K562 (cell line): Measurements from ENCODE around the gene SLC33A1. TPM values are rescaled to one million over a fixed set of nuclear protein-coding genes. Genes with fewer than 3 reads are reported as not detected.

Source experiments
- ADNP ChIP-seq: fragments of 200-800 bp; sonication (Bioruptor generic); IDR thresholded peaks from 2 replicates; pipeline ENCODE4 v1.6.1; 2016; ENCODE audit warnings: missing genetic modification characterization, missing compliant biosample characterization
- ATF3 ChIP-seq, 2 experiments: fragments of 450-650 bp in 1 of 2; sonication (generic) in 1 of 2; formaldehyde crosslinking in 1 of 2; IDR thresholded peaks in 1 of 2; conservative IDR thresholded peaks in 1 of 2; 2 replicates each; pipeline versions ENCODE4 v1.6.1 to v1.8.1; 2016 to 2023; ENCODE audit warnings: mild to moderate bottlenecking in 2 of 2, moderate library complexity in 2 of 2, inconsistent platforms in 1 of 2, missing genetic modification reagents in 1 of 2
- ATF6 ChIP-seq: sonication (generic); formaldehyde crosslinking; IDR thresholded peaks from 2 replicates; pipeline ENCODE4 v1.4.0; 2020; ENCODE audit warnings: mild to moderate bottlenecking, missing genetic modification reagents
- CAMTA2 ChIP-seq: fragments of 250-450 bp; sonication (Bioruptor Pico); conservative IDR thresholded peaks from 2 replicates; pipeline ENCODE4 v1.5.1; 2022
- CBFA2T3 ChIP-seq: fragments of 450-650 bp; IDR thresholded peaks from 2 replicates; pipeline ENCODE4 v1.6.1; 2017
- CHD1 ChIP-seq: fragments of 200-600 bp; sonication (generic); IDR thresholded peaks from one replicate; pipeline ENCODE4 v1.6.1; 2012; ENCODE audit warnings: mild to moderate bottlenecking, moderate library complexity, low read length, inconsistent platforms
- E2F1 ChIP-seq: sonication (generic); formaldehyde crosslinking; IDR thresholded peaks from 2 replicates; pipeline ENCODE4 v1.8.1; 2023; ENCODE audit warnings: mild to moderate bottlenecking, missing genetic modification reagents, moderate library complexity
- ESRRB ChIP-seq: fragments of 250-450 bp; sonication (Bioruptor Pico); IDR thresholded peaks from 2 replicates; pipeline ENCODE4 v1.5.0; 2020; ENCODE audit warnings: mild to moderate bottlenecking, moderate library complexity, borderline replicate concordance
- FOXP4 ChIP-seq: sonication (generic); formaldehyde crosslinking; IDR thresholded peaks from 2 replicates; pipeline ENCODE4 v1.8.0; 2022; ENCODE audit warnings: mild to moderate bottlenecking, missing genetic modification reagents, borderline replicate concordance
- HIVEP1 ChIP-seq: fragments of 250-450 bp; sonication (Bioruptor Pico); IDR thresholded peaks from 2 replicates; pipeline ENCODE4 v1.4.0; 2020; ENCODE audit warnings: mild to moderate bottlenecking
- IFI16 ChIP-seq: fragments of 250-450 bp; sonication (Bioruptor Pico); IDR thresholded peaks from 2 replicates; pipeline ENCODE4 v2.1.2; 2022; ENCODE audit warnings: mild to moderate bottlenecking, inconsistent platforms
- KDM5B ChIP-seq: fragments of 200-600 bp; sonication (generic); IDR thresholded peaks from 2 replicates; pipeline ENCODE4 v1.6.1; 2012; ENCODE audit warnings: low read depth, mild to moderate bottlenecking, moderate library complexity, low read length, control low read depth, inconsistent platforms; ENCODE audit not compliant: insufficient replicate concordance
- MEIS2 ChIP-seq: fragments of 450-650 bp; IDR thresholded peaks from 2 replicates; pipeline ENCODE4 v1.6.1; 2014; ENCODE audit warnings: mild to moderate bottlenecking; ENCODE audit not compliant: partially characterized antibody
- PCBP2 ChIP-seq: fragments of 200-400 bp; formaldehyde crosslinking; IDR thresholded peaks from 2 replicates; pipeline ENCODE4 v1.6.1; 2018; ENCODE audit warnings: low read length, low read depth, mild to moderate bottlenecking, moderate library complexity; ENCODE audit not compliant: poor library complexity, severe bottlenecking
- PHTF2 ChIP-seq: fragments of 250-450 bp; sonication (Bioruptor Pico); IDR thresholded peaks from 2 replicates; pipeline ENCODE4 v1.5.0; 2021; ENCODE audit warnings: mild to moderate bottlenecking
- PTRF ChIP-seq: fragments of 450-650 bp; IDR thresholded peaks from 2 replicates; pipeline ENCODE4 v1.6.1; 2016; ENCODE audit warnings: mild to moderate bottlenecking, missing genetic modification characterization, missing compliant biosample characterization
- RBM34 ChIP-seq: fragments of 200-400 bp; formaldehyde crosslinking; IDR thresholded peaks from 2 replicates; pipeline ENCODE4 v1.6.1; 2018; ENCODE audit warnings: low read length, borderline replicate concordance; ENCODE audit not compliant: insufficient read depth
- SMARCA4 ChIP-seq: fragments of 450-650 bp; IDR thresholded peaks from 2 replicates; pipeline ENCODE4 v1.6.1; 2016
- SNAPC5 ChIP-seq: fragments of 250-450 bp; sonication (Bioruptor Pico); IDR thresholded peaks from 2 replicates; pipeline ENCODE4 v1.8.0; 2021; ENCODE audit warnings: moderate library complexity, mild to moderate bottlenecking, inconsistent platforms
- YBX1 ChIP-seq: fragments of 450-650 bp; IDR thresholded peaks from 2 replicates; pipeline ENCODE4 v1.7.1; 2016; ENCODE audit warnings: mild to moderate bottlenecking
- ZNF134 ChIP-seq: fragments of 250-450 bp; sonication (Bioruptor Pico); conservative IDR thresholded peaks from 2 replicates; pipeline ENCODE4 v1.4.0; 2020
- ZNF717 ChIP-seq: fragments of 250-450 bp; sonication (Bioruptor Pico); IDR thresholded peaks from 2 replicates; pipeline ENCODE4 v1.5.0; 2021
- polyA plus RNA-seq, 8 experiments: library from polyadenylated mRNA; depleted of rRNA in 4 of 8; stranded (reverse) in 5 of 8; unstranded in 3 of 8; fragments of >200 nt; fragmentation: Nextera tagmentation in 2 of 8; fragmentation: Illumina TruSeq in 1 of 8; extraction: Ambion mirVana in 2 of 8; extraction: Trizol in 1 of 8; gene quantifications; 2 replicates each; pipeline versions ENCODE4 v1.2.1 to v1.2.3, GENCODE V29; 2011 to 2014; ENCODE audit warnings: inconsistent platforms in 1 of 8, missing spikeins in 1 of 8
- total RNA-seq, 7 experiments: library from RNA; depleted of rRNA in 6 of 7; stranded (reverse); fragments of >200 nt in 6 of 7; fragmentation: Illumina TruSeq in 2 of 7; extraction: Trizol in 2 of 7; gene quantifications; 2 replicates each; pipeline versions ENCODE4 v1.2.1 to v1.2.3, GENCODE V29; 2011 to 2021; ENCODE audit warnings: low replicate concordance in 1 of 7

The SLC33A1 gene
- total and polyA plus RNA-seq, 9 of the 15 experiments (the other 6 are each of a cell fraction or from before 2014, with no cell fraction given): 6.2 to 26.8 (median 19.6) TPM

GRCh38 chr3:155853214-155854140 lies 750 bp downstream of the SLC33A1 start (continued):
- TF ChIP-seq ZNF134 (CRISPR knock-in tag) (no peak), PCBP2 (no peak), SNAPC5 (CRISPR knock-in tag) (no peak), CBFA2T3 (no peak), ATF6 (CRISPR knock-in tag) (0 out of 2 replicates have a peak, but pooled peaks have one; percentile 7), IFI16 (CRISPR knock-in tag) (no peak), ESRRB (CRISPR knock-in tag) (no peak), RBM34 (no peak), ZNF717 (no peak), FOXP4 (CRISPR knock-in tag) (0 out of 2 replicates have a peak, but pooled peaks have one; percentile 51), PTRF (tag) (no peak), YBX1 (no peak), PHTF2 (CRISPR knock-in tag) (no peak), MEIS2 (no peak), SMARCA4 (0 out of 2 replicates have a peak, but pooled peaks have one; percentile 9), CHD1 (peak; percentile 72), CAMTA2 (CRISPR knock-in tag) (no peak), ADNP (tag) (no peak), KDM5B (peak; percentile 40), ATF3 (IDR thresholded peaks at IDR 0.05) (no peak), ATF3 (CRISPR knock-in tag; conservative IDR thresholded peaks at IDR 0.05) (0 out of 2 replicates have a peak, but pooled peaks have one; percentile 23), HIVEP1 (CRISPR knock-in tag) (no peak), E2F1 (CRISPR knock-in tag) (peak; percentile 61)
